Caki2 (cell line): ENCODE results near the gene TEX261. TPM values are rescaled to one million over a fixed set of nuclear protein-coding genes. Genes with fewer than 3 reads are reported as not detected.
A peak's percentile ranks its signal among the peaks of the same experiment; 100 is the strongest.
"Not testable (repeated sequence)": the region's sequence is repeated elsewhere in the genome, so short reads cannot be mapped to it uniquely, and the experiment has no call there.

Experiments used
- DNase-seq: peaks from one replicate; pipeline ENCODE4 v3.0.0-alpha.2; 2015; ENCODE audit warnings: low read depth
- in situ Hi-C: cut with HindIII; loops from 2 replicates; pipeline ENCODE4 v1.10.0; 2016; ENCODE audit warnings: low sequenced_read_pairs, low pct_unique_long_range_greater_than_20kb, mixed read lengths
- total RNA-seq: library from RNA; depleted of rRNA; stranded (reverse); fragments of >200 nt; shearing (Covaris generic); gene quantifications from 2 replicates; pipeline ENCODE4 v1.2.3, GENCODE V29; 2014; ENCODE audit warnings: low replicate concordance; rRNA removed

TEX261 gene
- 33.2 and 57.8 TPM in 2 replicates for total RNA-seq

GRCh38 chr2:70994699-70995425 is at the start of gene TEX261:
TEX261 (minus strand) TSS chr2:70994873; CDS start chr2:70994757, 116 bp downstream.
- in situ Hi-C loops = no loop called here
- DNase-seq = peak; percentile 91

- in situ Hi-C loops = no loop called here
- DNase-seq = no peak
Observed at GRCh38 chr2:71043531-71044407, 49.1 kb upstream of the TEX261 start.

- in situ Hi-C loops = no loop called here
- DNase-seq = no peak
Observed at GRCh38 chr2:71042287-71042686, 47.6 kb upstream of the TEX261 start.

- in situ Hi-C loops, DNase-seq: not testable (repeated sequence)
Observed at GRCh38 chr2:71036296-71036695, 41.6 kb upstream of the TEX261 start.

GRCh38 chr2:71023553-71024243 is 29.0 kb upstream of the TEX261 start:
- in situ Hi-C loops, DNase-seq: not testable (repeated sequence)

- DNase-seq, in situ Hi-C loops: not testable (repeated sequence)
Observed at GRCh38 chr2:71021394-71021793, 26.7 kb upstream of the TEX261 start.

GRCh38 chr2:71019989-71020388 is 25.3 kb upstream of the TEX261 start:
- in situ Hi-C loops, DNase-seq: not testable (repeated sequence)

- in situ Hi-C loops = no loop called here
Observed at GRCh38 chr2:71018625-71019024, 24.0 kb upstream of the TEX261 start.

GRCh38 chr2:71011786-71012185 is 17.1 kb upstream of the TEX261 start:
- in situ Hi-C loops = not testable (repeated sequence)

More at GRCh38 chr2:71018625-71019024, 24.0 kb upstream of the TEX261 start:
- DNase-seq = no peak

GRCh38 chr2:71008342-71008741 is 13.7 kb upstream of the TEX261 start:
- no peak for DNase-seq
- in situ Hi-C loops = no loop called here

More at GRCh38 chr2:71011786-71012185, 17.1 kb upstream of the TEX261 start:
- not testable (repeated sequence) for DNase-seq

GRCh38 chr2:71006955-71007799 is 12.5 kb upstream of the TEX261 start:
- in situ Hi-C loops = no loop called here
- DNase-seq = no peak

- in situ Hi-C loops = no loop called here
- DNase-seq = no peak
Observed at GRCh38 chr2:71006323-71006722, 11.7 kb upstream of the TEX261 start.

- no peak for DNase-seq
- in situ Hi-C loops = no loop called here
Observed at GRCh38 chr2:71005271-71006202, 10.9 kb upstream of the TEX261 start.

GRCh38 chr2:71004857-71005256 is 10.2 kb upstream of the TEX261 start:
- no peak for DNase-seq
- in situ Hi-C loops = no loop called here

- in situ Hi-C loops = no loop called here
- DNase-seq = no peak
Observed at GRCh38 chr2:71003966-71004755, 9.5 kb upstream of the TEX261 start.

GRCh38 chr2:71003396-71003795 is 8.7 kb upstream of the TEX261 start:
- no peak for DNase-seq
- in situ Hi-C loops = no loop called here
